Nephron (organoid): ENCODE measurements around the gene FAM169A.

Experiments
- H3K27ac Mint-ChIP-seq, 3 experiments: 2 replicates each; pipeline ENCODE4 v1.8.0; 2020; ENCODE audit warnings: mixed read lengths in 3 of 3, mild to moderate bottlenecking in 2 of 3, moderate library complexity in 1 of 3
- H3K27me3 Mint-ChIP-seq: 2 replicates; pipeline ENCODE4 v1.8.0; 2021; ENCODE audit warnings: low read depth, mild to moderate bottlenecking, moderate library complexity, mixed read lengths
- H3K36me3 Mint-ChIP-seq: 2 replicates; pipeline ENCODE4 v1.8.0; 2020; ENCODE audit warnings: low read depth, mixed read lengths
- H3K4me1 Mint-ChIP-seq: 2 replicates; pipeline ENCODE4 v1.8.0; 2020; ENCODE audit warnings: mixed read lengths
- H3K4me3 Mint-ChIP-seq, 3 experiments: 2 replicates each; pipeline ENCODE4 v1.8.0; 2020; ENCODE audit warnings: mild to moderate bottlenecking in 3 of 3, mixed read lengths in 3 of 3, moderate library complexity in 2 of 3
- H3K9me3 Mint-ChIP-seq: 2 replicates; pipeline ENCODE4 v1.8.0; 2020; ENCODE audit warnings: mixed read lengths
- CTCF ChIP-seq, 3 experiments: fragments of 200-600 bp; sonication (generic); IDR thresholded peaks; one replicate each; pipeline ENCODE4 v1.5.0; 2021; ENCODE audit warnings: antibody characterized with exemption in 3 of 3; ENCODE audit not compliant: unreplicated experiment in 3 of 3

The FAM169A gene

GRCh38 chr5:74897049-74897448 is 30.9 kb upstream of the FAM169A start:
- Mint-ChIP-seq H3K4me3 (no peak overlapping the region), H3K36me3 (no peaks in the 10 kb centered on the region), H3K27ac (no peak overlapping the region), H3K4me1 (peaks cover 7% of the 10 kb centered on the region), H3K27me3 (no peaks in the 10 kb centered on the region), H3K9me3 (peaks cover 12% of the 10 kb centered on the region)
- no peak for TF ChIP-seq CTCF (IDR thresholded peaks at IDR 0.05; ENCODE audit: unreplicated experiment in 3 of 3)

- no peaks in the 10 kb centered on the region for H3K36me3 Mint-ChIP-seq
- no peak for TF ChIP-seq CTCF (IDR thresholded peaks at IDR 0.05; ENCODE audit: unreplicated experiment in 3 of 3)
- H3K4me3 Mint-ChIP-seq: no peak overlapping the region
- peaks cover 7% of the 10 kb centered on the region for H3K4me1 Mint-ChIP-seq
- H3K9me3 Mint-ChIP-seq: peaks cover 12% of the 10 kb centered on the region
- H3K27me3 Mint-ChIP-seq: no peaks in the 10 kb centered on the region
- H3K27ac Mint-ChIP-seq: peak overlapping the region in 2 of 3 experiments; percentile 33 to 47
Observed at GRCh38 chr5:74895906-74896305, 29.7 kb upstream of the FAM169A start.

- Mint-ChIP-seq H3K4me3 (no peak overlapping the region), H3K36me3 (no peaks in the 10 kb centered on the region), H3K4me1 (peaks cover 7% of the 10 kb centered on the region), H3K9me3 (peaks cover 12% of the 10 kb centered on the region), H3K27me3 (no peaks in the 10 kb centered on the region), H3K27ac (no peak overlapping the region)
- no peak for TF ChIP-seq CTCF (IDR thresholded peaks at IDR 0.05; ENCODE audit: unreplicated experiment in 3 of 3)
Observed at GRCh38 chr5:74894351-74894750, 28.2 kb upstream of the FAM169A start.

- H3K36me3 Mint-ChIP-seq: no peaks in the 10 kb centered on the region
- H3K4me1 Mint-ChIP-seq: peaks cover 7% of the 10 kb centered on the region
- H3K27ac Mint-ChIP-seq: no peak overlapping the region
- no peaks in the 10 kb centered on the region for H3K27me3 Mint-ChIP-seq
- no peak for TF ChIP-seq CTCF (IDR thresholded peaks at IDR 0.05; ENCODE audit: unreplicated experiment in 3 of 3)
- no peak overlapping the region for H3K4me3 Mint-ChIP-seq
- peaks cover 12% of the 10 kb centered on the region for H3K9me3 Mint-ChIP-seq
Observed at GRCh38 chr5:74892921-74893320, 26.7 kb upstream of the FAM169A start.

- no peaks in the 10 kb centered on the region for H3K27me3 Mint-ChIP-seq
- peaks cover 3% of the 10 kb centered on the region for H3K9me3 Mint-ChIP-seq
- H3K4me1 Mint-ChIP-seq: no peaks in the 10 kb centered on the region
- TF ChIP-seq CTCF (IDR thresholded peaks at IDR 0.05; ENCODE audit: unreplicated experiment in 3 of 3): no peak
- H3K4me3 Mint-ChIP-seq: no peak overlapping the region
- no peaks in the 10 kb centered on the region for H3K36me3 Mint-ChIP-seq
- peak overlapping the region; percentile 30 to 44 (median 36) for H3K27ac Mint-ChIP-seq
Observed at GRCh38 chr5:74889523-74890105, 23.4 kb upstream of the FAM169A start.

- Mint-ChIP-seq H3K27ac (no peak overlapping the region), H3K27me3 (no peaks in the 10 kb centered on the region), H3K9me3 (no peaks in the 10 kb centered on the region), H3K36me3 (no peaks in the 10 kb centered on the region), H3K4me3 (no peak overlapping the region), H3K4me1 (no peaks in the 10 kb centered on the region)
- no peak for TF ChIP-seq CTCF (IDR thresholded peaks at IDR 0.05; ENCODE audit: unreplicated experiment in 3 of 3)
Observed at GRCh38 chr5:74888117-74888516, 21.9 kb upstream of the FAM169A start.
